Neural progenitor cell (in vitro differentiated cells): ENCODE results near the gene SLC47A1.
"Not testable (repeated sequence)": the region's sequence is repeated elsewhere in the genome, so short reads cannot be mapped to it uniquely, and the experiment has no call there.

Experiments
- EZH2 ChIP-seq: fragments of 200-600 bp; sonication (generic); IDR thresholded peaks from 2 replicates; pipeline ENCODE4 v1.6.1; 2017; ENCODE audit warnings: antibody characterized with exemption, mild to moderate bottlenecking, moderate library complexity
- EZH2phosphoT487 ChIP-seq: fragments of 200-600 bp; sonication (generic); IDR thresholded peaks from 2 replicates; pipeline ENCODE4 v1.6.1; 2017; ENCODE audit warnings: antibody characterized with exemption
- TF ChIP-seq, protein P1 (sequence below): fragments of 200-600 bp; sonication (generic); IDR thresholded peaks from 2 replicates; pipeline ENCODE4 v1.5.1; 2017; ENCODE audit warnings: antibody characterized with exemption, mild to moderate bottlenecking

DNA sequence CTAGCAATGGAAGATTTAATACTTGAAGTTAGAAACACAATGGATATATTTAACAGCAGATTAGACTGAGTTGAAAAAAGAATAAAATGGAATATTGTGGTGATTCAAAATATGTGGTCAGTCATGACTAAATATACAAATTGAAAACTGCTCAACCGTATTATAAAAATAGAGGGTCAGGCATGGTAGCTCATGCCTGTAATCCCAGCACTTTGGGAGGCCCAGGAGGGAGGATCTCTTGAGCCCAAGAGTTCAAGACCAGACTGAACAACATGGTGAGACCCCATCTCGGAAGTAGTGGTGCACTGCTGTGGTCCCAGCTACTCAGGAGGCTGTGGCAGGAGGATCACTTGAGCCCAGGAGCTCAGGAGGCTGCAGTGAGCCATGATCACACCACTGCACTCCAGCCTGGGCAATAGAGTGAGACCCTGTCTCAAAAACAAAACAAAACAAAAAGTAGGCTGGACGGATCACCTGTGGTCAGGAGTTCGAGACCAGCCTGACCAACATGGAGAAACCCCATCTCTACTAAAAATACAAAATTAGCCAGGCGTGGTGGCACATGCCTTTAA lies 24.3 kb upstream of the SLC47A1 start:
- not testable (repeated sequence) for TF ChIP-seq EZH2, EZH2phosphoT487
- TF ChIP-seq, protein P1, sequence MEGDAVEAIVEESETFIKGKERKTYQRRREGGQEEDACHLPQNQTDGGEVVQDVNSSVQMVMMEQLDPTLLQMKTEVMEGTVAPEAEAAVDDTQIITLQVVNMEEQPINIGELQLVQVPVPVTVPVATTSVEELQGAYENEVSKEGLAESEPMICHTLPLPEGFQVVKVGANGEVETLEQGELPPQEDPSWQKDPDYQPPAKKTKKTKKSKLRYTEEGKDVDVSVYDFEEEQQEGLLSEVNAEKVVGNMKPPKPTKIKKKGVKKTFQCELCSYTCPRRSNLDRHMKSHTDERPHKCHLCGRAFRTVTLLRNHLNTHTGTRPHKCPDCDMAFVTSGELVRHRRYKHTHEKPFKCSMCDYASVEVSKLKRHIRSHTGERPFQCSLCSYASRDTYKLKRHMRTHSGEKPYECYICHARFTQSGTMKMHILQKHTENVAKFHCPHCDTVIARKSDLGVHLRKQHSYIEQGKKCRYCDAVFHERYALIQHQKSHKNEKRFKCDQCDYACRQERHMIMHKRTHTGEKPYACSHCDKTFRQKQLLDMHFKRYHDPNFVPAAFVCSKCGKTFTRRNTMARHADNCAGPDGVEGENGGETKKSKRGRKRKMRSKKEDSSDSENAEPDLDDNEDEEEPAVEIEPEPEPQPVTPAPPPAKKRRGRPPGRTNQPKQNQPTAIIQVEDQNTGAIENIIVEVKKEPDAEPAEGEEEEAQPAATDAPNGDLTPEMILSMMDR, result not testable (repeated sequence)
